ENCODE results near the gene TFAP2E. TPM values are rescaled to one million over a fixed set of nuclear protein-coding genes. Genes with fewer than 3 reads are reported as not detected.

TFAP2E gene
- total RNA-seq, 1 donor from 2014 or later, result 0.17 TPM

DNA sequence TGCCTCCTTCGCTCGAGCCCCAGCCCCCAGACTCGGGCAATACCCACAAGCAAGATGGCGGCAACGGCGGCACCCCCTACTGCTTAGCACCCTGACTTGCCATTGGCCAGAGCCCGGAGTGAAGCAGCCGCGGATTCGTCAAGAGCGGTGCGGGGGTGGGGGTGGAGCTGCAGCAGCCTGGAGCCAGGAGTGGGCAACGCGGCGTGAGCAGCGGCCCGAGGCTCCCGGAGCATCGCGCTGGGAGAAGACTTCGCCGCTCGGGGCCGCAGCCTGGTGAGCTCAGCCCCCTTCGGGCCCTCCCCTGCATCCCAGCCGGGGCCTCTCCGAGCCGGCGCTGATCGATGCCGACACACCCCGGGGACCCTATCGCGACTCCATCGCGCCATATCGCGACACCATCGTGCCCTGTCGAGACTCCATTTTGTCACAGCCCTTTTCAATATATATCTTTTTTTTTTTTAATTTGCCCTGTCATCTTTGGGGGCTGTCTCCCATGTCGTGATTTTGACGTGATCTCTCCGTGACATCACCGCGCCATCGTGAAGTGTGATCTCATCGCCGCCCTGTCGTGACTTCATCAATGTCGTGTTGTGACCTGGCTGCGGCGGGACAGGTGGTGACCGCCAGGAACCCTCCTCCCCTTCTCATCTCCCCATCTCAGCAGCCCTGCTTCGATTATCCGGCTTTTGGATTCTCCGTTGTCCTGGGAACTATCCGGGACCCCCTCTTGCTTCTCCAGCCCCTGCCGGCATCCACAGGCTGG is 15.3 kb upstream of the TFAP2E start, which contains the start of gene NCDN:
Gene NCDN (plus strand): TSS at position 189 of the 763 bp plus-strand sequence. CDS start 392 bp downstream, at position 581.
- DNase-seq, result peak; percentile 99

- DNase-seq, result no peak
Measured at GRCh38 chr1:35558374-35559316, 14.5 kb upstream of the TFAP2E start.

DNA sequence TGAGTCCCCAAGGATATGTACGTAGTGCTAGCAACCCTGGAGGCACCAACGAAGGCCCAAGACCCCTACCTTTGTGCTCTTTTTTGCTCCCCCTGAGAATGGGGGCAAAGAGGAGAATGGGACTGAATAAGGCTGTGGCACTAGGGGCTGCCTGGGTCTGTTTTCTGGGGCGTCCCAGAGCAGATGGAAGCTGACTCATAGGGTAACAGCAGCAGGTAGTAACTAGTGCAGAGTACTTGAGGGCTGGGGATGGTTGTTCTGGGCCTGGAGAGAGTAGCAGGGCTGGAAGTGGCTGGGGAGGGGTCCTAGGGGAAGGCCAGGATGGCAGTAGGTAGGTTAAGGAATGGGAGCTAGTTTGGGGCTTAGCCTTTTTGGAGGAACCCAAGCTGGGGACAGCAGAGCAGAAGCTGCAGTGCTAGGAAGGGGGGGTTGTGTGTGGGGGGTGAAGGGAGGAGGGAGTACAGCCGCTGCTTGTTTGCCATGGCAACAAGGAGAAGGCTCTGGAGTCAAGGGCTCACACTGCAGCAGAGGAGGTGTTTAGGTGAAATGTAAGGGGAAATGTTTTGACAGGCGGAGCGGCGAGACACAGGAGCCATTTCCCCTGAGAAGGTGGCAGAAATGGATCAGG is 13.7 kb upstream of the TFAP2E start:
- DNase-seq, result no peak

GRCh38 chr1:35560256-35561225 is 12.6 kb upstream of the TFAP2E start:
- no peak for DNase-seq

DNA sequence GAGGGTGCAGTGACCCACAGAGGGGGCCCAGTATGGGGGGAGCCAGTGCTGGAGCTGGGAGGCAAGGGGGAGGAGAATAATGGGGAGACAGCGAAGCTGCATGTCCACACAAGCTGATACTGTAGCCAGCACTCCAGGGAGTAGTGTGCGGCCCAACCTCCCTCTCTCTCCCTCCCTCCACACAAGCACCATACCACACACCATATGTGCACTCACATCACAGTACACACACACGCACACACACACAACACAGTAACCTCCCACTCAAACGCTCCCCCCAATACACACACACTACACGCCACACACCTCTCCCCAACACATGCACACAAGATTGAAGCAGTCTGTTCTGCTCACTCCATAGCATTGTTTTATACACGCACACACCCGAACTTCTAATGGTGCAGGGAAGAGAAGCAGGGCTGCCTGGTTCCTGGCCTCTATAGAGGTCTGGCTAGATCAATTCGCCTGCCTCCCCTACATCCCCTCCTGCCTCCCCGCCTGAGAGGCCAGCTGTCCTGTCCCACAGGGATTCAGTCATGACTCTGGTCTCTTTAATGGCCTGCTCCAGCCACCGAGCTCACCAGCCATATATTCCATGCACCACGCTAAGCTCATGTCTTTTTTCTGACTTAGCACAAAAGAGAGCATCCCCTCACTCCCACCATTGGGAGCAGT is 11.7 kb upstream of the TFAP2E start:
- no peak for DNase-seq

DNA sequence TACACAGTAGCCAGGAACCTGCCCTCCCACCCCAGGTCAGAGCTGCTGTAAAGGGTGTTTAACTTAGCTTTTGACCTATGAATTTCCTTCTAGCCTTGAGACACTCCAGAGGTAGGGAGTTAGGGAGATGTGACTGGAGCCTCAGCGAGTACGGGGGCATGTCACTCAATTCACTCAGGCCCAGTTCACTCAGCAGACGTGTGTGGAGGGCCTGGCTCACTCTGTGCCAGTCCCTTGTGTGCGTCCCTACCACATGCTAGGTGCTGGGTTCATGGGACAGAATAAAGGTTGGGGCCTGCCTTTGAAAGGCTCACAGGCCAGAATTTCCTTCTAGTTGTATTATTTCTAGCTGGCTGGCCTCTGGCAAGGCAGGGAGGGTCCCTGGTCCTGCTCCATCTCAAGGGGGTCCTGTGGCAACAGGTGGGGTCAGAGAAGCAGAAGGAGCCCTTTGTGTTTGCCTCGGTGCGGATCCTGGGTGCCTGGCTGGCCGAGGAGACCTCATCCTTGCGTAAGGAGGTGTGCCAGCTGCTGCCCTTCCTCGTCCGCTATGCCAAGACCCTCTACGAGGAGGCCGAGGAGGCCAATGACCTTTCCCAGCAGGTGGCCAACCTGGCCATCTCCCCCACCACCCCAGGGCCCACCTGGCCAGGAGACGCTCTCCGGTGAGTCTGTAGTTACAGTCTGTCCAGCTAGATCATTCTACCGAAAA is 11.0 kb upstream of the TFAP2E start:
- no peak for DNase-seq

DNA sequence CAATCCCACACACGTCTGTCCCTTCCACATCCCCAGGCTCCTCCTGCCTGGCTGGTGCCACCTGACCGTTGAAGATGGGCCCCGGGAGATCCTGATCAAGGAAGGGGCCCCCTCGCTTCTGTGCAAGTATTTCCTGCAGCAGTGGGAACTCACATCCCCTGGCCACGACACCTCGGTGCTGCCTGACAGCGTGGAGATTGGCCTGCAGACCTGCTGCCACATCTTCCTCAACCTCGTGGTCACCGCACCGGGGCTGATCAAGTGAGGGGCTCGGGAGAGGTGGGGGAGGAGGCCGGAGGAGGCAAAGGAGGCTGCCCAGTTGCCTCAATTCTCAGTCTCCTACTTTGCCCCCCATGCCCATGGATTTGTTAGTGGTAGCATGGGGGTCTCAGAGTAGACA is 9.9 kb upstream of the TFAP2E start:
- no peak for DNase-seq

GRCh38 chr1:35564037-35564883 is 8.9 kb upstream of the TFAP2E start:
- DNase-seq, result peak; percentile 92

- no peak for DNase-seq
Measured at GRCh38 chr1:35564884-35565741, 8.0 kb upstream of the TFAP2E start.

GRCh38 chr1:35565742-35566133 is 7.4 kb upstream of the TFAP2E start:
- no peak for DNase-seq

- no peak for DNase-seq
Measured at GRCh38 chr1:35567947-35568558, 5.1 kb upstream of the TFAP2E start.

GRCh38 chr1:35568975-35569395 is 4.1 kb upstream of the TFAP2E start:
- peak; percentile 84 for DNase-seq

- DNase-seq, result no peak
Measured at GRCh38 chr1:35569936-35570335, 3.2 kb upstream of the TFAP2E start.

- no peak for DNase-seq
Measured at GRCh38 chr1:35570589-35571137, 2.5 kb upstream of the TFAP2E start.

- no peak for DNase-seq
Measured at GRCh38 chr1:35571263-35571662, 1.9 kb upstream of the TFAP2E start.

GRCh38 chr1:35572296-35572695 is 818 bp upstream of the TFAP2E start:
- no peak for DNase-seq

- DNase-seq, result no peak
Measured at GRCh38 chr1:35574125-35574654, 1.1 kb downstream of the TFAP2E start.

Data from dermis blood vessel endothelial cell (primary cell).